Vagina (tissue), 2 donors: Measurements from ENCODE around the gene CD47. TPM values are rescaled to one million over a fixed set of nuclear protein-coding genes. Genes with fewer than 3 reads are reported as not detected.

ENCODE experiments used
- DNase-seq, 2 donors: peaks; one replicate each; pipeline ENCODE4 v3.0.0-alpha.2; 2017; ENCODE audit errors: extremely low spot score in 2 of 2
- H3K27ac ChIP-seq: fragments of 200-600 bp; sonication (generic); one replicate; pipeline ENCODE4 v1.5.1; 2019
- H3K27me3 ChIP-seq: fragments of 200-600 bp; sonication (generic); one replicate; pipeline ENCODE4 v1.5.1; 2019
- H3K36me3 ChIP-seq, 2 donors: fragments of 200-600 bp; sonication (generic); one replicate each; pipeline ENCODE4 v1.5.1; 2017 to 2019
- H3K4me1 ChIP-seq: fragments of 200-600 bp; sonication (generic); one replicate; pipeline ENCODE4 v1.5.1; 2019
- H3K4me3 ChIP-seq, 2 donors: fragments of 200-600 bp; sonication (generic); 1 replicate in 1 of 2; 2 replicates in 1 of 2; pipeline ENCODE4 v1.5.1; 2016 to 2019
- H3K9me3 ChIP-seq: fragments of 200-600 bp; sonication (generic); one replicate; pipeline ENCODE4 v1.5.1; 2019
- POLR2A ChIP-seq, 2 donors: fragments of 450-650 bp; IDR thresholded peaks; one replicate each; pipeline ENCODE4 v1.6.1; 2017; ENCODE audit warnings: antibody characterized with exemption in 2 of 2, mild to moderate bottlenecking in 2 of 2, moderate library complexity in 2 of 2
- POLR2AphosphoS5 ChIP-seq, 2 donors: sonication (generic); formaldehyde crosslinking; IDR thresholded peaks; one replicate each; pipeline ENCODE4 v1.9.0; 2017; ENCODE audit warnings: antibody characterized with exemption in 2 of 2, mild to moderate bottlenecking in 2 of 2, low read depth in 1 of 2; ENCODE audit not compliant: insufficient read depth in 1 of 2
- intact Hi-C: fragments of 100-400 bp; cut with DNase I; formaldehyde crosslinking; loops from one replicate; pipeline ENCODE4 v1.15.1; 2023
- total RNA-seq: library from RNA; depleted of rRNA; stranded (reverse); fragments of >200 nt; gene quantifications from one replicate; pipeline ENCODE4 v1.2.3, GENCODE V29; 2016
- TF ChIP-seq, protein P1 (sequence below), 3 experiments: fragments of 450-650 bp in 2 of 3; fragments of 200-600 bp in 1 of 3; sonication (generic) in 1 of 3; IDR thresholded peaks; one replicate each; pipeline ENCODE4 v1.5.1; 2017 to 2019; ENCODE audit warnings: antibody characterized with exemption in 3 of 3, mild to moderate bottlenecking in 2 of 3, moderate library complexity in 2 of 3

CD47 gene
- total RNA-seq, 1 donor from 2014 or later, result 51.3 TPM

DNA sequence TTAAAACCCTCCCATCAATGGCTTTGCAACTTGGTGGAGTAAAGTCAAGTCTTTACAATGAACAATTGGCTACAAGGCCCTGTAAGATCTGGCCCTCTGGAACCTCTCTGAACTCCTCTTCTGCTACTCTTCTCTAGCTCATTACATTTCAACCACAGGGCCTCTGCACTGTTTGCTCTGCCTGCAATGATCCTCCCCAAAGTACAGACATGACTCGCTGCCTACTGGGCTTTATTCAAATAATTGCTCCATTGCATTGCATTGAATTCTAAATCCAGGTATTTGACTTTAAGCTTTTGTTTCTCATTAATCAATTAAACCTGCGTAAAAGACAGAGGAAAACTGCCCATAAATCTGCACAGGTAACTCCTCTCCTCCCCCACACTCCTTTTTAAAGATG, 96.7 kb downstream of the CD47 start:
- Histone ChIP-seq H3K36me3 (no peaks in the 10 kb centered on the region), H3K9me3 (no peaks in the 10 kb centered on the region), H3K4me3 (no peak overlapping the region), H3K27ac (no peak overlapping the region), H3K27me3 (no peaks in the 10 kb centered on the region), H3K4me1 (peaks cover 18% of the 10 kb centered on the region)
- intact Hi-C loops, result no loop called here
- TF ChIP-seq POLR2A (IDR thresholded peaks at IDR 0.05) (no peak), POLR2AphosphoS5 (IDR thresholded peaks at IDR 0.05; ENCODE audit: insufficient read depth in 1 of 2, low read depth in 1 of 2) (no peak)
- TF ChIP-seq, protein P1, sequence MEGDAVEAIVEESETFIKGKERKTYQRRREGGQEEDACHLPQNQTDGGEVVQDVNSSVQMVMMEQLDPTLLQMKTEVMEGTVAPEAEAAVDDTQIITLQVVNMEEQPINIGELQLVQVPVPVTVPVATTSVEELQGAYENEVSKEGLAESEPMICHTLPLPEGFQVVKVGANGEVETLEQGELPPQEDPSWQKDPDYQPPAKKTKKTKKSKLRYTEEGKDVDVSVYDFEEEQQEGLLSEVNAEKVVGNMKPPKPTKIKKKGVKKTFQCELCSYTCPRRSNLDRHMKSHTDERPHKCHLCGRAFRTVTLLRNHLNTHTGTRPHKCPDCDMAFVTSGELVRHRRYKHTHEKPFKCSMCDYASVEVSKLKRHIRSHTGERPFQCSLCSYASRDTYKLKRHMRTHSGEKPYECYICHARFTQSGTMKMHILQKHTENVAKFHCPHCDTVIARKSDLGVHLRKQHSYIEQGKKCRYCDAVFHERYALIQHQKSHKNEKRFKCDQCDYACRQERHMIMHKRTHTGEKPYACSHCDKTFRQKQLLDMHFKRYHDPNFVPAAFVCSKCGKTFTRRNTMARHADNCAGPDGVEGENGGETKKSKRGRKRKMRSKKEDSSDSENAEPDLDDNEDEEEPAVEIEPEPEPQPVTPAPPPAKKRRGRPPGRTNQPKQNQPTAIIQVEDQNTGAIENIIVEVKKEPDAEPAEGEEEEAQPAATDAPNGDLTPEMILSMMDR (IDR thresholded peaks at IDR 0.05), result no peak
- no peak for DNase-seq

GRCh38 chr3:107993771-107994170, 97.1 kb downstream of the CD47 start:
- DNase-seq, result no peak
- intact Hi-C loops, result no loop called here

More at GRCh38 chr3:107993771-107994170, 97.1 kb downstream of the CD47 start:
- TF ChIP-seq POLR2AphosphoS5 (IDR thresholded peaks at IDR 0.05; ENCODE audit: insufficient read depth in 1 of 2, low read depth in 1 of 2) (no peak), POLR2A (IDR thresholded peaks at IDR 0.05) (no peak)
- TF ChIP-seq, protein P1 (IDR thresholded peaks at IDR 0.05), result no peak
- Histone ChIP-seq H3K4me3 (no peak overlapping the region), H3K36me3 (no peaks in the 10 kb centered on the region), H3K9me3 (no peaks in the 10 kb centered on the region), H3K27me3 (no peaks in the 10 kb centered on the region), H3K27ac (no peak overlapping the region), H3K4me1 (peaks cover 22% of the 10 kb centered on the region)

Other genes starting within 250 kb of the CD47 start
- gene IFT57, start 131.4 kb upstream of the CD47 start, total RNA-seq, result 44.9 TPM
- gene HHLA2, start 205.5 kb upstream of the CD47 start, total RNA-seq, result not detected